ENCODE data around the gene TFDP3.

TFDP3 gene

DNA sequence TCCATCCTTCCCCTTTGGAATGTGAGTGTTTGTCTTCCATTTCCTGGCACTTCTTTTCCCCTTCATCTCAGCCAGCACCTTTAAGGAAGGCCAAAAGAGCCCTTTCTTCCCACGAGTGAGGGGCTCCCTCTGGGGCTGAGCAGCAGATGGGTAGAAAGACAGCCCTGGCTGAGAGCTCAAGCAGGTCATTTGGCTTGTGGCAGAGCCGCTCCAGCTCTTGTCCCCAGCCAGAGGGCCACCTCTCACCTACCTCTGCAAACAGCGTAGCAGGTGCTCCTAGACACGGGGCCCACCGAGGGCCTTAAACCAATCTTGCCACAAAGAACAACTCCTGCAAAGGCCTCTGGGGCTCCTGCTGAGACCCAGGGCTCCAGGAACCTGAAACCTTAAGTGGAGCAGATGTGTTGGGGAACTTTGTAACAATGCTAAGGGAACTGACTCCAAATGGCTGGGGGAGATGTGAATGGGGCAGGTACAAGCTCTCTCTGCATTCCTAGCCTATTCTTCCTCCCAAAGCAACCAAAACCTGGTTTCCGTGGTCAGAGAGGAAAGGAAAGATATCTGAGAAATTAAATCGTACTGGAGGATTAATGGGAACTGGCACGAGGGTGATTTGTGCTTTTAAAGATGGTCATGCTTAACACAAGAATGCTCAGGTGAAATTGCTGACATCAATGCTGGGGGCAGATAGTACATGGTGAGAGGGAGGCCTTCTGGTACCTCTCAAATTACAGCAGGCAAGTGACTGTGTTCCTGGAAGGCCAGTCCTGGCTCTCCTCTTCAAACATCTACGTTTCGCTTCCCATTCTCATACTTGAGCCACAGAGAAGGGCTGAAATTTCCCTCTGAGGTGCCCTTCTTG is 27.0 kb downstream of the TFDP3 start:
- no peak for TF ChIP-seq CTCF (IDR thresholded peaks at IDR 0.05; ENCODE audit: low read depth, low read length, missing control alignments)
- no peak for DNase-seq (ENCODE audit: extremely low read depth, low read depth)
- H3K4me3 ChIP-seq (replicated peaks; ENCODE audit: low read depth, low read length): no peak overlapping the region

DNA sequence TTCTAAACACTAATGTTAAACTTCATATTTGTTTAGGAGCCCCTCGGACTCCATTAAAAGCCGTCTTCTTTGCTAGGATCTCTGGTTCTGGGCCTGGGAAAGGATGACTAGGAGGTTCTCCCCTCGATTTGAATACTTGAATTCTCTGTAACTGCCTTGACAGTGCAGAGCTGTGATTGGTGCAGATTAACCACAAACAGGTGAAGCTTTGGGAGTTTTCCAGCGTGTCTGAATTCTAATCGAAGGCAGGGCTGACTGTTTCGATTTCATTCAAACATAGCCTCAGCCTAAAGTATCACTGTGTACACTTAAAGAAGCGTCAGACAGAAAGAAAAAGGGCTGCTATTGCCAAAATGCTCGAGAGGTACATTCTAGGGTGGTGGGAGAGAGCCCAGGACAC is 29.0 kb downstream of the TFDP3 start:
- no peak for TF ChIP-seq CTCF (IDR thresholded peaks at IDR 0.05; ENCODE audit: low read depth, low read length, missing control alignments)
- no peak overlapping the region for H3K4me3 ChIP-seq (replicated peaks; ENCODE audit: low read depth, low read length)
- no peak for DNase-seq (ENCODE audit: extremely low read depth, low read depth)

DNA sequence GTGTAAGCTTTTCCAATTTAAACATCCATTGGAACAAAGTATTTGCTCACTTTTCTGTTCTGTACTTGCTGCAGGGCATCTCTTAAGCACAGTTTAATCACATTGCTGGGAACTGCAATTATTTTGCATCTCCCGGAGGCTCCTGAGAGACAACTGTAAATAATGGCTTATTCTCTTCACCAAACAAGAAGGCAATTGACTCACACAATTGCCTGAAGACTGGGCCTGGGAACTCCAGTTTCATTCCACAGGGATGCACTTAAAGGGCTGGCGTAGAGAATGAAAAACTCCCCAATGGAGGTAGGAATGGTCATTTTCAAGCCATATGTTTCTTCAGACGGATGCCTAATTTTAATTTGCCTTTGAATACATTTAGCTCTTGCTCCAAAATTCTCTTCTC is 29.5 kb downstream of the TFDP3 start:
- DNase-seq (ENCODE audit: extremely low read depth, low read depth): no peak
- H3K4me3 ChIP-seq (replicated peaks; ENCODE audit: low read depth, low read length): no peak overlapping the region
- no peak for TF ChIP-seq CTCF (IDR thresholded peaks at IDR 0.05; ENCODE audit: low read depth, low read length, missing control alignments)

DNA sequence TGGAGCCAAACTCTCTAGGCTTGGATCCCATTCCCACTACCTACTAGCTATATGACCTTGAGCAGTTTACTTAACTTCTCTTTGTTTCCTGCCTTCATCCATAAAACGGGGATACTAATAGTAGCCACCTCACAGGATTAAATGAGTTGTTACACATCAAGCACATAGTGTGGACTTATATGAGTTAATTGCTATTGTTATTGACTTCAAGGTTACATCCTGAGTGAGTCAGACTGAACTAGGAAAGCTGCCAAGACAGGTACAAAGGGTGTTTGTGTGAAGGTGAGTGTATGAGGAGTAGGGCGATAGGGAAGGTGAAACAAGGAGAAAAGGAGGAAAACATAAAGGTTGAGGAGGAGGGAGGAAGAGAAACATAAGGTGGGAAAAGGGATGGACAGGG is 32.2 kb downstream of the TFDP3 start:
- TF ChIP-seq CTCF (IDR thresholded peaks at IDR 0.05; ENCODE audit: low read depth, low read length, missing control alignments): no peak
- no peak for DNase-seq (ENCODE audit: extremely low read depth, low read depth)
- no peak overlapping the region for H3K4me3 ChIP-seq (replicated peaks; ENCODE audit: low read depth, low read length)

DNA sequence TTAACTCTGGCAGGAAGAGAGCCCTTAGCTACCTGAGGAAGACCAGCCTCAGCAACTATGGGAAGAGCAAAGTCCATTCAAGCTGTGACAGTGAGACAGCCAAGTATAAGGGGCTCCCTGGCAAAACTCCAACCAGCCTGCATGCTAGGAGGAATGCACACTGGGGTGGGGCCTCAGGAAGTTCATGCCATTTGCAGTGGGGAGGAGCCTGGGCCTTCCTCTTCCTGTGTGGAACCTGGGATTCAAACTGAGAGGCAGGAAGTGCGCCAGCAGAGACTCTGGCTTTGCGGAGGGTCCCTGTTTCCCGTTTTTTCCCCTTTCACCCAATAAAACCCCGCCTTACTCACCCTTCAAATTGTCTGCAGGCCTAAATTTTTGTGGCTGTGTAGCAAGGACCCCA is 33.0 kb downstream of the TFDP3 start:
- no peak for DNase-seq (ENCODE audit: extremely low read depth, low read depth)
- no peak for TF ChIP-seq CTCF (IDR thresholded peaks at IDR 0.05; ENCODE audit: low read depth, low read length, missing control alignments)
- H3K4me3 ChIP-seq (replicated peaks; ENCODE audit: low read depth, low read length): no peak overlapping the region

GRCh38 chrX:133183806-133184205 is 34.3 kb downstream of the TFDP3 start:
- DNase-seq (ENCODE audit: extremely low read depth, low read depth): no peak
- H3K4me3 ChIP-seq (replicated peaks; ENCODE audit: low read depth, low read length): no peak overlapping the region
- no peak for TF ChIP-seq CTCF (IDR thresholded peaks at IDR 0.05; ENCODE audit: low read depth, low read length, missing control alignments)

- TF ChIP-seq CTCF (IDR thresholded peaks at IDR 0.05; ENCODE audit: low read depth, low read length, missing control alignments): no peak
- no peak overlapping the region for H3K4me3 ChIP-seq (replicated peaks; ENCODE audit: low read depth, low read length)
- no peak for DNase-seq (ENCODE audit: extremely low read depth, low read depth)
Observed at GRCh38 chrX:133179500-133179899, 38.7 kb downstream of the TFDP3 start.
